ENCODE data around the gene IL18RAP. TPM values are rescaled to one million over a fixed set of nuclear protein-coding genes. Genes with fewer than 3 reads are reported as not detected.

Gene IL18RAP
- total and polyA plus RNA-seq, 2 experiments from 2014 or later = 0.40 TPM; not detected in 1

DNA sequence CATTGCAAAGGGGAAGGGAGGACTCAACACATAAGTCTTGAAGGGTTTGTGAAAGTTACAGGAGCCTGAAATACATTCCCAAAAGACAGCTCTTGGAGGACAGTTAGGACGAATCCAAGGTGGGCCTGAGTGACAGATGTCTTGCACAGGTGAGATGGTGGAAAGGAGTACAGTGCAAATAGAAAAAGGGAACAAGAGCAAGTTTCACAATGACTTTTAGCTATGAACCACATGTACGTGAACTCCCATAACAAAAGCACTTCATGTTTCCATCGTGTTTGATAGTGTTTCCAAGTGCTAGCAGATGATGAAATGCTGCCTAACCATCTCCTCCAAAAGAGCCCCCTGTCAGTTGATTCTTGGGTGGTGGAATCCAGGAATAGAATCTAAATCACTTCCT is 1.8 kb downstream of the IL18RAP start:
- Histone ChIP-seq H3K4me2 (no peak overlapping the region), H3K4me3 (no peak overlapping the region), H3K36me3 (replicated peaks; ENCODE audit: insufficient read depth, low read depth) (no peaks in the 10 kb centered on the region), H3K27ac (no peak overlapping the region), H3K4me1 (ENCODE audit: insufficient read depth) (no peaks in the 10 kb centered on the region), H3K27me3 (peaks cover 5% of the 10 kb centered on the region), H3K9me2 (replicated peaks; ENCODE audit: insufficient read depth) (no peaks in the 10 kb centered on the region), H3K79me2 (no peaks in the 10 kb centered on the region), H2AFZ (no peak overlapping the region), H3K9me3 (ENCODE audit: low read depth) (no peaks in the 10 kb centered on the region), H4K20me1 (ENCODE audit: insufficient read depth, poor library complexity, severe bottlenecking) (no peaks in the 10 kb centered on the region)
- TF ChIP-seq EZH2 (IDR thresholded peaks at IDR 0.05; ENCODE audit: borderline replicate concordance) (no peak), EZH2phosphoT487 (IDR thresholded peaks at IDR 0.05; ENCODE audit: low read depth, severe bottlenecking, unreplicated experiment) (no peak)
- TF ChIP-seq, protein P1, sequence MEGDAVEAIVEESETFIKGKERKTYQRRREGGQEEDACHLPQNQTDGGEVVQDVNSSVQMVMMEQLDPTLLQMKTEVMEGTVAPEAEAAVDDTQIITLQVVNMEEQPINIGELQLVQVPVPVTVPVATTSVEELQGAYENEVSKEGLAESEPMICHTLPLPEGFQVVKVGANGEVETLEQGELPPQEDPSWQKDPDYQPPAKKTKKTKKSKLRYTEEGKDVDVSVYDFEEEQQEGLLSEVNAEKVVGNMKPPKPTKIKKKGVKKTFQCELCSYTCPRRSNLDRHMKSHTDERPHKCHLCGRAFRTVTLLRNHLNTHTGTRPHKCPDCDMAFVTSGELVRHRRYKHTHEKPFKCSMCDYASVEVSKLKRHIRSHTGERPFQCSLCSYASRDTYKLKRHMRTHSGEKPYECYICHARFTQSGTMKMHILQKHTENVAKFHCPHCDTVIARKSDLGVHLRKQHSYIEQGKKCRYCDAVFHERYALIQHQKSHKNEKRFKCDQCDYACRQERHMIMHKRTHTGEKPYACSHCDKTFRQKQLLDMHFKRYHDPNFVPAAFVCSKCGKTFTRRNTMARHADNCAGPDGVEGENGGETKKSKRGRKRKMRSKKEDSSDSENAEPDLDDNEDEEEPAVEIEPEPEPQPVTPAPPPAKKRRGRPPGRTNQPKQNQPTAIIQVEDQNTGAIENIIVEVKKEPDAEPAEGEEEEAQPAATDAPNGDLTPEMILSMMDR (IDR thresholded peaks at IDR 0.05; ENCODE audit: poor library complexity) = no peak
- WGBS (ENCODE audit: low lambda C conversion rate, missing lambda C conversion rate) = 78% methylated on average over 3 of the region's 3 CpGs
- DNase-seq (ENCODE audit: low spot score) = no peak

DNA sequence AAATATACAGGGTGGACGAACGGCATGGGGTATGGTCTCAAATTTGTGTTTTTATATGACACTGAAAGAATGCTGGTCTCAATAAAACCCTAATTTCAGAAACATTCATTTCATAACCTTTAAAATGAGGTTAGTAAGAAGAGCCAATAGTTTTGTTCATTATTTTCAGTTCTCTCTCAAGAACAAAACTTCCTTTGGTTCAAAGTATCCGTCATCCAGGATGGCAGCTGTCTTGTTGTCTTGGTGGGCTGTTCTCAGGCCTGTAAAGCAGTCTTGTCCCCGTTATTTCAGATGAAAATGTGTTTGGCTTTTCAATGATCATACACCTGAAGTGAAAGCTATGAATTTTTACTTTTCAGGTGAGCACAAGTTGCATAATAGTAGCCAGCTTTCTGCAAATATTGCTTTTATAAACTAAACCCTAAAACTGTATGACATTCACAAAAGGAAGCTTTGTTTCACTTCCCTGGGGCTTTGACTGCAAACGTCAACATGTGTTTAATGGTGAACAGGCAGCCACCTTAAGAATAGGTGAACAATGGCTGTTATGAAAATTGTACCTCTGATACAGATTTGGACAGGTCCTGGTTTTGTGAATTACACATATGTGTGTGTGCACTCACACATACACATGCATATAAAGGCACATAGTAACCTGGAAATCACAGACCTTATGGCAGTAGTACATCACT is 2.6 kb downstream of the IL18RAP start:
- Histone ChIP-seq H3K4me1 (ENCODE audit: insufficient read depth) (no peaks in the 10 kb centered on the region), H3K27ac (no peak overlapping the region), H3K9me2 (replicated peaks; ENCODE audit: insufficient read depth) (no peaks in the 10 kb centered on the region), H3K4me3 (no peak overlapping the region), H3K4me2 (no peak overlapping the region), H3K9me3 (ENCODE audit: low read depth) (no peaks in the 10 kb centered on the region), H3K36me3 (replicated peaks; ENCODE audit: insufficient read depth, low read depth) (no peaks in the 10 kb centered on the region), H3K79me2 (no peaks in the 10 kb centered on the region), H3K27me3 (no peaks in the 10 kb centered on the region), H4K20me1 (ENCODE audit: insufficient read depth, poor library complexity, severe bottlenecking) (no peaks in the 10 kb centered on the region), H2AFZ (no peak overlapping the region)
- TF ChIP-seq EZH2phosphoT487 (IDR thresholded peaks at IDR 0.05; ENCODE audit: low read depth, severe bottlenecking, unreplicated experiment) = no peak
- TF ChIP-seq, protein P1 (IDR thresholded peaks at IDR 0.05; ENCODE audit: poor library complexity) = no peak
- TF ChIP-seq EZH2 (IDR thresholded peaks at IDR 0.05; ENCODE audit: borderline replicate concordance) = no peak
- DNase-seq (ENCODE audit: low spot score) = no peak
- WGBS (ENCODE audit: low lambda C conversion rate, missing lambda C conversion rate) = 70% methylated on average over 5 of the region's 5 CpGs

DNA sequence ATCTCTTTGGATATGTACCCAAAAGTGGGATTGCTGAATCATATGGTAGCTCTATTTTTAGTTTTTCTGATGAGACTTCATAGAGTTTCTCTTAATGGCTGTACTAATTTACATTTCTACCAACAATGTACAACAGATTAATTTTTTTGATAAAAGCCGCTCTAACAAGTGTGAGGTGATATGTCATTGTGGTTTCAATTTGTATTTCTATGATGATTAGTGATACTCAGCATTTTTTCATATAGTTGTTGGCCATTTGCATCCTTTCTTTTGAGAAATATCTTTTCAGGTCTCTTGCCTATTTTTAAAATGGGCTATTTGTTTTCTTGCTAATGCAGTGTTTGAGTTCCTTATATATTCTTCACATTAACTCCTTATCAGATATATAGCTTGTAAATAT is 4.3 kb downstream of the IL18RAP start:
- Histone ChIP-seq H3K36me3 (replicated peaks; ENCODE audit: insufficient read depth, low read depth) (no peaks in the 10 kb centered on the region), H3K4me2 (no peak overlapping the region), H3K4me3 (no peak overlapping the region), H3K9me3 (ENCODE audit: low read depth) (no peaks in the 10 kb centered on the region), H3K4me1 (ENCODE audit: insufficient read depth) (no peaks in the 10 kb centered on the region), H3K79me2 (no peaks in the 10 kb centered on the region), H3K27me3 (no peaks in the 10 kb centered on the region), H2AFZ (no peak overlapping the region), H3K9me2 (replicated peaks; ENCODE audit: insufficient read depth) (no peaks in the 10 kb centered on the region), H3K27ac (no peak overlapping the region), H4K20me1 (ENCODE audit: insufficient read depth, poor library complexity, severe bottlenecking) (no peaks in the 10 kb centered on the region)
- WGBS (ENCODE audit: low lambda C conversion rate, missing lambda C conversion rate) = 97% methylated on average over 1 of the region's 1 CpG
- TF ChIP-seq, protein P1 (IDR thresholded peaks at IDR 0.05; ENCODE audit: poor library complexity) = no peak
- TF ChIP-seq EZH2 (IDR thresholded peaks at IDR 0.05; ENCODE audit: borderline replicate concordance) (no peak), EZH2phosphoT487 (IDR thresholded peaks at IDR 0.05; ENCODE audit: low read depth, severe bottlenecking, unreplicated experiment) (no peak)
- no peak for DNase-seq (ENCODE audit: low spot score)
